CD4-positive, alpha-beta T cell (primary cell): Measurements from ENCODE around the gene NDUFS1. TPM values are rescaled to one million over a fixed set of nuclear protein-coding genes. Genes with fewer than 3 reads are reported as not detected.

Experiments used
- ATAC-seq: fragments of 200-7000 bp; cut with Tn5 transposase; one replicate; pipeline ENCODE4 v1.10.0; 2022; ENCODE audit warnings: mild to moderate bottlenecking; ENCODE audit not compliant: poor library complexity
- CTCF ChIA-PET: fragments of 350-600 bp; sonication (Branson Sonifier 250); formaldehyde crosslinking; loops from one replicate; lab custom pipeline; 2021; ENCODE audit warnings: antibody characterized with exemption, inconsistent platforms; lab: Charles Lee
- POLR2A ChIA-PET: fragments of 350-600 bp; sonication (Branson Sonifier 250); formaldehyde crosslinking; loops from one replicate; lab custom pipeline; 2021; ENCODE audit warnings: antibody characterized with exemption, inconsistent platforms; lab: Charles Lee
- DNase-seq, 14 experiments: peaks; one replicate each; pipeline ENCODE4 v3.0.0-alpha.2; 2013 to 2020; ENCODE audit warnings: mixed read lengths in 2 of 14
- H3K27ac ChIP-seq, 2 donors: one replicate each; pipeline versions ENCODE4 v1.5.1 to v1.7.0; 2013; ENCODE audit warnings: low read length in 2 of 2, low read depth in 1 of 2, mild to moderate bottlenecking in 1 of 2
- H3K27me3 ChIP-seq, 2 experiments: 1 replicate in 1 of 2; 2 replicates in 1 of 2; pipeline versions ENCODE4 v1.6.1 to v1.7.0; 2013; ENCODE audit warnings: low read length in 2 of 2, control low read depth in 1 of 2, mild to moderate bottlenecking in 1 of 2, moderate library complexity in 1 of 2; ENCODE audit not compliant: insufficient read depth in 2 of 2, control insufficient read depth in 1 of 2
- H3K36me3 ChIP-seq: one replicate; pipeline ENCODE4 v1.6.1; 2013; ENCODE audit warnings: low read length, control low read depth; ENCODE audit not compliant: insufficient read depth
- H3K4me1 ChIP-seq: one replicate; pipeline ENCODE4 v1.6.1; 2013; ENCODE audit warnings: low read length, control low read depth; ENCODE audit not compliant: insufficient read depth
- H3K4me3 ChIP-seq: one replicate; pipeline ENCODE4 v1.5.1; 2013; ENCODE audit warnings: mild to moderate bottlenecking, low read length, moderate library complexity
- H3K9me3 ChIP-seq, 2 experiments: 1 replicate in 1 of 2; 2 replicates in 1 of 2; pipeline versions ENCODE4 v1.6.1 to v1.7.0; 2013; ENCODE audit warnings: low read length in 2 of 2, mild to moderate bottlenecking in 2 of 2, control low read depth in 1 of 2, moderate library complexity in 1 of 2; ENCODE audit not compliant: control insufficient read depth in 1 of 2, insufficient read depth in 1 of 2
- H3K27ac Mint-ChIP-seq: one replicate; pipeline ENCODE4 v1.8.0; 2020; ENCODE audit warnings: mixed read lengths
- H3K27me3 Mint-ChIP-seq: one replicate; pipeline ENCODE4 v1.8.0; 2021; ENCODE audit warnings: mixed read lengths
- H3K36me3 Mint-ChIP-seq: one replicate; pipeline ENCODE4 v1.8.0; 2021; ENCODE audit warnings: low read depth, mixed read lengths
- H3K4me1 Mint-ChIP-seq: one replicate; pipeline ENCODE4 v1.8.0; 2021; ENCODE audit warnings: low read depth, mixed read lengths
- H3K4me3 Mint-ChIP-seq: one replicate; pipeline ENCODE4 v1.8.0; 2020; ENCODE audit warnings: mild to moderate bottlenecking, mixed read lengths
- H3K9me3 Mint-ChIP-seq: one replicate; pipeline ENCODE4 v1.8.0; 2020; ENCODE audit warnings: mixed read lengths
- intact Hi-C, 2 experiments: fragments of 100-400 bp; cut with DNase I in 1 of 2; cut with micrococcal nuclease in 1 of 2; formaldehyde crosslinking; loops; one replicate each; pipeline versions ENCODE4 v1.15.1 to v1.9.0; 2023 to 2025; cut with DNase I, micrococcal nuclease
- total RNA-seq, 174 experiments: library from RNA in 2 of 174; stranded (reverse) in 2 of 174; gene quantifications; one replicate each; pipeline ENCODE4 v1.2.3 and lab custom pipeline; 2021 to 2026
- TF ChIP-seq, protein P1 (sequence below): fragments of 200-600 bp; IDR thresholded peaks from one replicate; pipeline ENCODE4 v1.8.0; 2022; ENCODE audit warnings: antibody characterized with exemption, mild to moderate bottlenecking

NDUFS1 gene
- total RNA-seq, 2 experiments from 2014 or later = 33.4 to 34.3 TPM

DNA sequence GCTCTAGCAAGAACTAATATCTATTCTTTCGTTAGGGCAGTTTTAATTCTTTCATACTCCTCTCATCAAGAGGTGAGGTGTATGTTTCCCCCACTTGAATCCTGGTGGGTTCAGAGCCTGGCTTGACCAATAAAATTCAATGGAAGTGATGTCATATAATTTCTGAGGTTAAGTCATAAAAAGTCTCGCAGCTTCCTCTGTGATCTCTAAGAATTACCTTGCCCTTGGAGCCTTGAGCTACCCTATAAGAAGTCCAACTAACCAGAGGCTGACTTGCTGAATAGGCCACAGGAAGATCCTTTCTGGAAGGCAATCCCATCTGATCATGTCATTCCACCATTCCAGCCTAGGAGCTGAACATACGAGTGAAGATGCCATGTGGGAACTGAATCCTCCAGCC is 47.1 kb downstream of the NDUFS1 start:
- POLR2A ChIA-PET = no interaction called here
- intact Hi-C loops = no loop called here
- TF ChIP-seq, protein P1, sequence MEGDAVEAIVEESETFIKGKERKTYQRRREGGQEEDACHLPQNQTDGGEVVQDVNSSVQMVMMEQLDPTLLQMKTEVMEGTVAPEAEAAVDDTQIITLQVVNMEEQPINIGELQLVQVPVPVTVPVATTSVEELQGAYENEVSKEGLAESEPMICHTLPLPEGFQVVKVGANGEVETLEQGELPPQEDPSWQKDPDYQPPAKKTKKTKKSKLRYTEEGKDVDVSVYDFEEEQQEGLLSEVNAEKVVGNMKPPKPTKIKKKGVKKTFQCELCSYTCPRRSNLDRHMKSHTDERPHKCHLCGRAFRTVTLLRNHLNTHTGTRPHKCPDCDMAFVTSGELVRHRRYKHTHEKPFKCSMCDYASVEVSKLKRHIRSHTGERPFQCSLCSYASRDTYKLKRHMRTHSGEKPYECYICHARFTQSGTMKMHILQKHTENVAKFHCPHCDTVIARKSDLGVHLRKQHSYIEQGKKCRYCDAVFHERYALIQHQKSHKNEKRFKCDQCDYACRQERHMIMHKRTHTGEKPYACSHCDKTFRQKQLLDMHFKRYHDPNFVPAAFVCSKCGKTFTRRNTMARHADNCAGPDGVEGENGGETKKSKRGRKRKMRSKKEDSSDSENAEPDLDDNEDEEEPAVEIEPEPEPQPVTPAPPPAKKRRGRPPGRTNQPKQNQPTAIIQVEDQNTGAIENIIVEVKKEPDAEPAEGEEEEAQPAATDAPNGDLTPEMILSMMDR = no peak
- CTCF ChIA-PET = no interaction called here
- Histone ChIP-seq H3K36me3 (peaks cover 3% of the 10 kb centered on the region), H3K4me3 (no peak overlapping the region), H3K9me3 (no peaks in the 10 kb centered on the region), H3K27me3 (no peaks in the 10 kb centered on the region), H3K4me1 (no peaks in the 10 kb centered on the region), H3K27ac (no peak overlapping the region)
- Mint-ChIP-seq H3K9me3 (no peaks in the 10 kb centered on the region), H3K27ac (no peak overlapping the region), H3K27me3 (no peaks in the 10 kb centered on the region), H3K4me1 (no peaks in the 10 kb centered on the region), H3K36me3 (peaks cover 8% of the 10 kb centered on the region), H3K4me3 (no peak overlapping the region)
- no peak for DNase-seq
- no peak for ATAC-seq

- TF ChIP-seq, protein P1 = no peak
- ATAC-seq = no peak
- H3K27me3 ChIP-seq = no peaks in the 10 kb centered on the region
- H3K4me1 Mint-ChIP-seq = no peaks in the 10 kb centered on the region
- no peaks in the 10 kb centered on the region for H3K9me3 Mint-ChIP-seq
- no peak overlapping the region for H3K4me3 ChIP-seq
- no peaks in the 10 kb centered on the region for H3K9me3 ChIP-seq
- no peak overlapping the region for H3K27ac ChIP-seq
- POLR2A ChIA-PET = interaction anchor here (0.6 kb wide), 1 partner anchor 32 kb away, joined by 3 read pairs; no protein-coding TSS in a partner anchor
- peaks cover 3% of the 10 kb centered on the region for H3K36me3 Mint-ChIP-seq
- intact Hi-C loops = no loop called here
- H3K36me3 ChIP-seq = no peaks in the 10 kb centered on the region
- DNase-seq = no peak
- H3K27me3 Mint-ChIP-seq = no peaks in the 10 kb centered on the region
- no peak overlapping the region for H3K4me3 Mint-ChIP-seq
- CTCF ChIA-PET = no interaction called here
- H3K4me1 ChIP-seq = no peaks in the 10 kb centered on the region
- H3K27ac Mint-ChIP-seq = no peak overlapping the region
Measured at GRCh38 chr2:206108713-206109112, 50.5 kb downstream of the NDUFS1 start.

DNA sequence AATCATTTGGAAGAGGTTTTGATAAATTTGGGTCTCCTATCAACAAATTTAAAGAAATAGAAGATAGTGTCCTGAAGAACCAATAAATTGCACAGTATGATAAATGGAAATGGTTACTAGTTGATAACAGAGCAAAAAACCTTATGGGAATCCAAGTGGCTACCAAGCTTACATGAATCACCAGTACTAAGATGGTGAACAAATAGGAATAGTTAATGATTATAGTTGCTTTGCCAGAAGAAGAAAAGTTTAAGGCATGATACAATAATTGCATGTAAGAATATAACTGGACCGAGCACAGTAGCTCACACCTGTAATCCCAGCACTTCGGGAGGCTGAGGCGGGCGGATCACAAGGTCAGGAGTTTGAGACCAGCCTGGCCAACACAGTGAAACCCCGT is 53.7 kb downstream of the NDUFS1 start:
- TF ChIP-seq, protein P1 = no peak
- DNase-seq = no peak
- no peaks in the 10 kb centered on the region for H3K9me3 ChIP-seq
- no peaks in the 10 kb centered on the region for H3K36me3 ChIP-seq
- no peak for ATAC-seq
- CTCF ChIA-PET = no interaction called here
- H3K27me3 ChIP-seq = no peaks in the 10 kb centered on the region
- H3K27me3 Mint-ChIP-seq = no peaks in the 10 kb centered on the region
- H3K4me1 ChIP-seq = no peaks in the 10 kb centered on the region
- H3K4me3 Mint-ChIP-seq = no peak overlapping the region
- no peaks in the 10 kb centered on the region for H3K9me3 Mint-ChIP-seq
- H3K4me3 ChIP-seq = no peak overlapping the region
- no peaks in the 10 kb centered on the region for H3K4me1 Mint-ChIP-seq
- intact Hi-C loops = no loop called here
- no peak overlapping the region for H3K27ac Mint-ChIP-seq
- no peaks in the 10 kb centered on the region for H3K36me3 Mint-ChIP-seq
- POLR2A ChIA-PET = interaction anchor here (0.6 kb wide), 1 partner anchor 16 kb away, joined by 3 read pairs; no protein-coding TSS in a partner anchor
- no peak overlapping the region for H3K27ac ChIP-seq
